Cardiac muscle cell (in vitro differentiated cells and primary cell): ENCODE data around the gene GVQW3. TPM values are rescaled to one million over a fixed set of nuclear protein-coding genes. Genes with fewer than 3 reads are reported as not detected.

Experiments used
- DNase-seq, 2 donors: peaks; one replicate each; pipeline versions ENCODE4 v3.0.0 to v3.0.0-alpha.2; 2010 to 2017; ENCODE audit warnings: low read depth in 1 of 2, low spot score in 1 of 2
- H3K27ac ChIP-seq: fragments of 200-600 bp; sonication (generic); 2 replicates; pipeline ENCODE4 v1.5.1; 2016
- H3K27me3 ChIP-seq: fragments of 200-600 bp; sonication (generic); 2 replicates; pipeline ENCODE4 v1.6.0; 2016; ENCODE audit warnings: control low read depth
- H3K36me3 ChIP-seq: fragments of 200-600 bp; sonication (generic); 2 replicates; pipeline ENCODE4 v1.5.1; 2016; ENCODE audit warnings: control low read depth
- H3K4me1 ChIP-seq: fragments of 200-600 bp; sonication (generic); 2 replicates; pipeline ENCODE4 v1.8.1; 2017; ENCODE audit warnings: low read depth, mild to moderate bottlenecking, mixed run types
- H3K4me3 ChIP-seq: fragments of 200-600 bp; sonication (generic); 2 replicates; pipeline ENCODE4 v1.5.1; 2016; ENCODE audit warnings: mild to moderate bottlenecking
- H3K9me3 ChIP-seq: fragments of 200-600 bp; sonication (generic); 2 replicates; pipeline ENCODE4 v1.5.1; 2017; ENCODE audit warnings: low read depth, mild to moderate bottlenecking, control low read depth
- CTCF ChIP-seq: IDR thresholded peaks from 2 replicates; pipeline ENCODE4 v1.5.1; 2012; ENCODE audit warnings: low read depth, mild to moderate bottlenecking, low read length
- polyA plus RNA-seq: library from polyadenylated mRNA; unstranded; fragments of >200 nt; fragmentation: Nextera tagmentation; extraction: Ambion mirVana; gene quantifications from 2 replicates; pipeline ENCODE4 v1.2.1, GENCODE V29; 2016
- total RNA-seq: library from RNA; depleted of rRNA; stranded (reverse); fragments of >200 nt; gene quantifications from 2 replicates; pipeline ENCODE4 v1.2.3, GENCODE V29; 2016

Gene GVQW3
- total and polyA plus RNA-seq, 2 experiments from 2014 or later, result 3.9 to 13.3 TPM

GRCh38 chr11:76361776-76362175 is 19.3 kb upstream of the GVQW3 start:
- DNase-seq, result no peak

GRCh38 chr11:76362716-76363115 is 18.4 kb upstream of the GVQW3 start:
- H3K27ac ChIP-seq, result no peak overlapping the region
- H3K4me3 ChIP-seq, result no peak overlapping the region
- no peaks in the 10 kb centered on the region for H3K9me3 ChIP-seq
- no peaks in the 10 kb centered on the region for H3K27me3 ChIP-seq
- H3K36me3 ChIP-seq, result peaks cover 11% of the 10 kb centered on the region
- no peak for DNase-seq
- H3K4me1 ChIP-seq, result peaks cover 3% of the 10 kb centered on the region
- no peak for TF ChIP-seq CTCF

More at GRCh38 chr11:76361776-76362175, 19.3 kb upstream of the GVQW3 start:
- Histone ChIP-seq H3K9me3 (no peaks in the 10 kb centered on the region), H3K4me3 (no peak overlapping the region), H3K36me3 (peaks cover 11% of the 10 kb centered on the region), H3K27me3 (no peaks in the 10 kb centered on the region), H3K27ac (no peak overlapping the region), H3K4me1 (peaks cover 2% of the 10 kb centered on the region)
- no peak for TF ChIP-seq CTCF

GRCh38 chr11:76365038-76365679 is 16.0 kb upstream of the GVQW3 start:
- no peaks in the 10 kb centered on the region for H3K27me3 ChIP-seq

GRCh38 chr11:76368490-76368889 is 12.6 kb upstream of the GVQW3 start:
- Histone ChIP-seq H3K27ac (no peak overlapping the region), H3K27me3 (no peaks in the 10 kb centered on the region), H3K4me1 (peaks cover 3% of the 10 kb centered on the region), H3K4me3 (no peak overlapping the region), H3K36me3 (peaks cover 3% of the 10 kb centered on the region), H3K9me3 (no peaks in the 10 kb centered on the region)
- TF ChIP-seq CTCF, result no peak
- no peak for DNase-seq

More at GRCh38 chr11:76365038-76365679, 16.0 kb upstream of the GVQW3 start:
- DNase-seq, result no peak
- H3K4me1 ChIP-seq, result peaks cover 3% of the 10 kb centered on the region
- no peak overlapping the region for H3K27ac ChIP-seq
- H3K36me3 ChIP-seq, result peaks cover 3% of the 10 kb centered on the region
- H3K4me3 ChIP-seq, result no peak overlapping the region
- H3K9me3 ChIP-seq, result no peaks in the 10 kb centered on the region
- TF ChIP-seq CTCF, result no peak

- TF ChIP-seq CTCF, result no peak
- Histone ChIP-seq H3K27ac (no peak overlapping the region), H3K27me3 (no peaks in the 10 kb centered on the region), H3K4me3 (no peak overlapping the region), H3K9me3 (no peaks in the 10 kb centered on the region), H3K4me1 (peaks cover 3% of the 10 kb centered on the region), H3K36me3 (no peaks in the 10 kb centered on the region)
- no peak for DNase-seq
These were observed 11.7 kb upstream of the GVQW3 start for GRCh38 chr11:76369406-76369805.
